Lower lobe of right lung (tissue), 2 donors: ENCODE data around the gene ABR. TPM values are rescaled to one million over a fixed set of nuclear protein-coding genes. Genes with fewer than 3 reads are reported as not detected.

Source experiments
- ATAC-seq, 2 donors: fragments of 200-7000 bp; cut with Tn5 transposase; one replicate each; pipeline ENCODE4 v1.9.1; 2020 to 2022; ENCODE audit warnings: mild to moderate bottlenecking in 2 of 2, moderate library complexity in 2 of 2
- DNase-seq: peaks from one replicate; pipeline ENCODE4 v3.0.0-alpha.2; 2020
- H3K27ac ChIP-seq: fragments of 200-600 bp; one replicate; pipeline ENCODE4 v1.8.0; 2022
- H3K27me3 ChIP-seq: fragments of 200-600 bp; one replicate; pipeline ENCODE4 v1.8.0; 2022; ENCODE audit warnings: low read depth
- H3K36me3 ChIP-seq: fragments of 200-600 bp; one replicate; pipeline ENCODE4 v1.8.0; 2022; ENCODE audit warnings: mild to moderate bottlenecking
- H3K4me1 ChIP-seq: fragments of 200-600 bp; one replicate; pipeline ENCODE4 v1.8.0; 2022
- H3K4me3 ChIP-seq: fragments of 200-600 bp; one replicate; pipeline ENCODE4 v1.8.0; 2022; ENCODE audit warnings: mild to moderate bottlenecking
- H3K9me3 ChIP-seq: fragments of 200-600 bp; one replicate; pipeline ENCODE4 v1.8.0; 2022
- intact Hi-C: fragments of 100-400 bp; cut with DNase I; formaldehyde crosslinking; loops from one replicate; pipeline ENCODE4 v1.11.0; 2022
- total RNA-seq: library from RNA; stranded (reverse); fragmentation: NEBNext Ultra II Directional; extraction: Animal tissue kit (Norgen Biotek cat#: 25700); gene quantifications from one replicate; pipeline ENCODE4 v1.2.1, GENCODE V29; 2021
- TF ChIP-seq, protein P1 (sequence below): fragments of 200-600 bp; IDR thresholded peaks from one replicate; pipeline ENCODE4 v1.8.0; 2022; ENCODE audit warnings: antibody characterized with exemption, mild to moderate bottlenecking
- donor health status: DM: no; HTN: yes; CAD: no; lungs with severe emphysema.

Gene ABR
- total RNA-seq, 1 donor from 2014 or later = 212 TPM

DNA sequence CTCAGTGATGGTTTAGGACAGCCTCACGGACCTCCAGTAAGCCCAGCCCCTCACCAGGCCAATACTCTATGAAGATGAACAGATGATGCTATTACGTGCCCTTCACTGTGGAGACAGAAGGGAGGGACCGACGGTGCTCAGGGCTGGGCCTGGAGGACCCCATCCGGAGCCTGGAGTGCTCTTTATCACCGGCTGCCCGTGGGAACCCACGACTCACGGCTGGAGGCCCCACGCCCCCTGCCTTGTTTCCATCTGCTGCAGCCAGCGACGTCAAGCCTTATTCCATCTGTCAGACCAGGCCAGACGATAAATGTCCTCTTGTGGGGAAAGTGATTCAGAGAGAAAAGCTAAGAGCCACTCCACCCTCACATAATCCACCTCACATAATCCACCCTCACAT lies 186.8 kb downstream of the ABR start:
- TF ChIP-seq, protein P1, sequence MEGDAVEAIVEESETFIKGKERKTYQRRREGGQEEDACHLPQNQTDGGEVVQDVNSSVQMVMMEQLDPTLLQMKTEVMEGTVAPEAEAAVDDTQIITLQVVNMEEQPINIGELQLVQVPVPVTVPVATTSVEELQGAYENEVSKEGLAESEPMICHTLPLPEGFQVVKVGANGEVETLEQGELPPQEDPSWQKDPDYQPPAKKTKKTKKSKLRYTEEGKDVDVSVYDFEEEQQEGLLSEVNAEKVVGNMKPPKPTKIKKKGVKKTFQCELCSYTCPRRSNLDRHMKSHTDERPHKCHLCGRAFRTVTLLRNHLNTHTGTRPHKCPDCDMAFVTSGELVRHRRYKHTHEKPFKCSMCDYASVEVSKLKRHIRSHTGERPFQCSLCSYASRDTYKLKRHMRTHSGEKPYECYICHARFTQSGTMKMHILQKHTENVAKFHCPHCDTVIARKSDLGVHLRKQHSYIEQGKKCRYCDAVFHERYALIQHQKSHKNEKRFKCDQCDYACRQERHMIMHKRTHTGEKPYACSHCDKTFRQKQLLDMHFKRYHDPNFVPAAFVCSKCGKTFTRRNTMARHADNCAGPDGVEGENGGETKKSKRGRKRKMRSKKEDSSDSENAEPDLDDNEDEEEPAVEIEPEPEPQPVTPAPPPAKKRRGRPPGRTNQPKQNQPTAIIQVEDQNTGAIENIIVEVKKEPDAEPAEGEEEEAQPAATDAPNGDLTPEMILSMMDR = no peak
- intact Hi-C loops = no loop called here

DNA sequence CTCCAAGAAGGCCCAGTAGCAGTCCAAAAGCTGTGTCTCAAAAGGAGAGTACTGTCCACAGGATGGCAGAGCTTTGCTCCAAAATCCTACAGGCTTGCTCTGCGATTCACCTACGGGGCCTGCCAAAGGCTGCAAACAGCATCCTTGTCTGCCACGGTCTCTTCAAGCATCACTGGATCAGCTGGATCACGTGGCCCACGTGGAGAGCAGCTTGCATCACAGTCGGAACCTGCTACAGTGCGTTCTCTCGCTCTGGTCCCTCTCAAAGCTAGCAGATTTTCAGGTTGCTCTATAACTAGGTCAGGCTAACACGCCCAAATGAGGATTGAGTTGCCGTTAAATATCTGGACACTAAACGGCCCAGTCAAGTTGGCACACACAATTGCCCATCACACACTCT lies 191.2 kb downstream of the ABR start:
- no peaks in the 10 kb centered on the region for H3K36me3 ChIP-seq
- H3K9me3 ChIP-seq = no peaks in the 10 kb centered on the region
- DNase-seq (no peak), ATAC-seq (no peak)
- no peaks in the 10 kb centered on the region for H3K4me1 ChIP-seq
- intact Hi-C loops = no loop called here
- H3K4me3 ChIP-seq = no peak overlapping the region
- no peak overlapping the region for H3K27ac ChIP-seq
- H3K27me3 ChIP-seq = no peaks in the 10 kb centered on the region
- TF ChIP-seq, protein P1 = no peak

More for the DNA sequence above, 186.8 kb downstream of the ABR start:
- H3K27ac ChIP-seq = no peak overlapping the region
- H3K4me3 ChIP-seq = no peak overlapping the region
- no peaks in the 10 kb centered on the region for H3K9me3 ChIP-seq
- H3K4me1 ChIP-seq = peaks cover 11% of the 10 kb centered on the region
- DNase-seq (no peak), ATAC-seq (no peak)
- no peaks in the 10 kb centered on the region for H3K27me3 ChIP-seq
- no peaks in the 10 kb centered on the region for H3K36me3 ChIP-seq

DNA sequence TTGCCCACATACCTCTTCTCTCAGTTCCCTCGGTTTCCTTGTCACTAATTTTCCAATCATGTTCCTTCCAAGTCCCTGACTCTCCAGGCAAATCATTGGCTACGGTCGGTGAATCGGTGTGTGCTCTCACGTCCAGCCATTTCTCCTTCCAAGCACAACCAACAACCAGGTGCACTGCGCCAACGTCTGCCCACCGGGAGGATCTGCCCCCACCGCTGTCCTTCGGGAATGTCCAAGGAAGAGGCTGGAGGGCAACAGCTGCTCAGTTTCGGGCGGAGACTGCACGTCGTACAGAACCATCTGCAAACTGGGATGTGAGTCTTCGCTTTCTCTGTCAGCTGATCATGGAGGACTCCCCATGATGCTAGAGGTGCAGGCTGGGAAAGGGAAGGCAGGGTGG lies 191.8 kb downstream of the ABR start:
- no peak for DNase-seq
- H3K27me3 ChIP-seq = no peaks in the 10 kb centered on the region
- intact Hi-C loops = no loop called here
- no peaks in the 10 kb centered on the region for H3K9me3 ChIP-seq
- H3K27ac ChIP-seq = no peak overlapping the region
- no peak overlapping the region for H3K4me3 ChIP-seq
- ATAC-seq = no peak
- no peaks in the 10 kb centered on the region for H3K36me3 ChIP-seq
- TF ChIP-seq, protein P1 = no peak
- H3K4me1 ChIP-seq = no peaks in the 10 kb centered on the region

DNA sequence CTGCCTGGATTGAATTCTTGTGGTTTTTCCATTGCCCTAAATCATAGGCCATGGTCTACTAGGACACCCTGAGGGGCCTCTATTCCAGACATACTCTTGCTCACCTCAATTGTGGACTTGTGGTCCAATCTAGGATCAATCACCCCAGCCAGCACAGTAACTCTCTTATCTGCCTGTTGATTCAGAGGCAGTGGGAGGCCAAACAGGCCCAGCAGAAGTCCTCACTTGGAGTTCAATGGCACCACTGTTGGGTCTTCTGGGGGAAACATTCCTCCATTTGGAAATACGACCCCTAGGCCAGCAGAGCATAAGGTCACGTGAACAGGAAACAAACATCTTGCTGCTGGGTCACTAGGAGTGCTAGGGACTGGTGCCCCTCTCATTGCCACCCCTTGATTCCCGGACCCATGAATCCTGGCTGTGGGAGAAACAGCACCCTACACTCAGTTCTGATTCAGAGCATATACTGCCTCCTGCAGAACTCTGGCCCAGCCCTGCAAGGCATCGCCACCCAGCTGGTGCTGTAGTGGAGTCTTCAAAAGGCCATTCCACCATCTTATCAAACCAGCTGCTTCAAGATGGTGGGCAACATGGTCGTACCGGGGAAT lies 193.4 kb downstream of the ABR start:
- Histone ChIP-seq H3K4me1 (peaks cover under 1% of the 10 kb centered on the region), H3K36me3 (no peaks in the 10 kb centered on the region), H3K27ac (no peak overlapping the region), H3K9me3 (no peaks in the 10 kb centered on the region), H3K4me3 (no peak overlapping the region), H3K27me3 (no peaks in the 10 kb centered on the region)
- TF ChIP-seq, protein P1 = no peak
- ATAC-seq (no peak), DNase-seq (no peak)
- intact Hi-C loops = no loop called here

DNA sequence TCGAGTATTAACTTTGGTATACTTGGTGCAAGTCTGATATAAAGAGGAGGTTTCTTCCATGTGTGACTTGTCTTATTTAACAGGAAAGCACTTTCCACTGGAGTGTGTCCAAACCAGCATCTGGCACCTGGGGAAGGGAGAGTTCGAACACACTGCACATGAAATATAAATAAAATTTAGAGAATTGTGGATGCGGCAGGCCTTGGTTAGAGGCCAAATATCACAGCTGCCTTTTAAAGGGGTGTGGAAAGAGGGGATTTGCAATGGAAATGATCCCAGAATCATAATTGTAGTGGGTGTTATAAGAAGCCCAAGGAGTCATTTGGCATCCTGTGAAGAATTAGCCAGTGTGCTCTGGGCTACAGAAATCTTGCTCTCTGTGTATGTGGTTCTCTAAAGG lies 195.9 kb downstream of the ABR start:
- no peak overlapping the region for H3K27ac ChIP-seq
- peaks cover 17% of the 10 kb centered on the region for H3K4me1 ChIP-seq
- TF ChIP-seq, protein P1 = no peak
- DNase-seq (no peak), ATAC-seq (no peak)
- no peaks in the 10 kb centered on the region for H3K9me3 ChIP-seq
- no peaks in the 10 kb centered on the region for H3K27me3 ChIP-seq
- H3K4me3 ChIP-seq = no peak overlapping the region
- intact Hi-C loops = no loop called here
- no peaks in the 10 kb centered on the region for H3K36me3 ChIP-seq
